Neutrophil (primary cell): ENCODE measurements around the gene SLC1A7.

Source experiments
- H3K27ac ChIP-seq: fragments of 200-600 bp; sonication (generic); 2 replicates; pipeline ENCODE4 v1.5.1; 2016; ENCODE audit warnings: mild to moderate bottlenecking, moderate library complexity
- H3K27me3 ChIP-seq: fragments of 200-600 bp; sonication (generic); 2 replicates; pipeline ENCODE4 v1.6.0; 2016; ENCODE audit warnings: mild to moderate bottlenecking
- H3K36me3 ChIP-seq: fragments of 200-600 bp; sonication (generic); 2 replicates; pipeline ENCODE4 v1.5.1; 2017
- H3K4me1 ChIP-seq, 2 experiments: fragments of 200-600 bp in 1 of 2; sonication (generic) in 1 of 2; 1 replicate in 1 of 2; 2 replicates in 1 of 2; pipeline versions ENCODE4 v1.5.1 to v1.6.1; 2013 to 2016; ENCODE audit warnings: low read depth in 1 of 2, low read length in 1 of 2, mild to moderate bottlenecking in 1 of 2, moderate library complexity in 1 of 2; ENCODE audit not compliant: control insufficient read depth in 1 of 2, insufficient read depth in 1 of 2
- H3K4me3 ChIP-seq, 2 experiments: fragments of 200-600 bp in 1 of 2; sonication (generic) in 1 of 2; 1 replicate in 1 of 2; 2 replicates in 1 of 2; pipeline ENCODE4 v1.5.1; 2013 to 2016; ENCODE audit warnings: low read depth in 1 of 2, low read length in 1 of 2, mild to moderate bottlenecking in 1 of 2, moderate library complexity in 1 of 2
- H3K9me3 ChIP-seq: fragments of 200-600 bp; sonication (generic); 2 replicates; pipeline ENCODE4 v1.5.1; 2016
- CTCF ChIP-seq: fragments of 200-600 bp; sonication (generic); IDR thresholded peaks from 2 replicates; pipeline ENCODE4 v1.5.1; 2016; ENCODE audit warnings: antibody characterized with exemption

SLC1A7 gene

GRCh38 chr1:53104289-53104913 lies 38.0 kb downstream of the SLC1A7 start:
- no peak overlapping the region for H3K4me3 ChIP-seq
- no peak overlapping the region for H3K27ac ChIP-seq
- no peaks in the 10 kb centered on the region for H3K4me1 ChIP-seq
- no peak for TF ChIP-seq CTCF
- H3K27me3 ChIP-seq, result peaks cover 9% of the 10 kb centered on the region
- no peaks in the 10 kb centered on the region for H3K36me3 ChIP-seq
- no peaks in the 10 kb centered on the region for H3K9me3 ChIP-seq

GRCh38 chr1:53094533-53094919 lies 47.9 kb downstream of the SLC1A7 start:
- no peak overlapping the region for H3K27ac ChIP-seq
- no peak for TF ChIP-seq CTCF
- peaks cover 5% of the 10 kb centered on the region for H3K9me3 ChIP-seq
- no peaks in the 10 kb centered on the region for H3K36me3 ChIP-seq
- H3K4me1 ChIP-seq, result no peaks in the 10 kb centered on the region
- H3K27me3 ChIP-seq, result no peaks in the 10 kb centered on the region
- H3K4me3 ChIP-seq, result no peak overlapping the region

GRCh38 chr1:53093778-53094532 lies 48.5 kb downstream of the SLC1A7 start:
- Histone ChIP-seq H3K27ac (no peak overlapping the region), H3K4me3 (no peak overlapping the region), H3K36me3 (no peaks in the 10 kb centered on the region), H3K4me1 (no peaks in the 10 kb centered on the region), H3K27me3 (no peaks in the 10 kb centered on the region), H3K9me3 (peaks cover 5% of the 10 kb centered on the region)
- TF ChIP-seq CTCF, result no peak

- H3K36me3 ChIP-seq, result no peaks in the 10 kb centered on the region
- no peaks in the 10 kb centered on the region for H3K4me1 ChIP-seq
- no peak for TF ChIP-seq CTCF
- H3K9me3 ChIP-seq, result peaks cover 5% of the 10 kb centered on the region
- no peak overlapping the region for H3K4me3 ChIP-seq
- H3K27ac ChIP-seq, result no peak overlapping the region
- H3K27me3 ChIP-seq, result no peaks in the 10 kb centered on the region
Measured at GRCh38 chr1:53093451-53093754, 49.0 kb downstream of the SLC1A7 start.

GRCh38 chr1:53092659-53093450 lies 49.6 kb downstream of the SLC1A7 start:
- no peak overlapping the region for H3K4me3 ChIP-seq
- H3K9me3 ChIP-seq, result no peaks in the 10 kb centered on the region
- no peaks in the 10 kb centered on the region for H3K27me3 ChIP-seq
- TF ChIP-seq CTCF, result no peak
- no peak overlapping the region for H3K27ac ChIP-seq
- no peaks in the 10 kb centered on the region for H3K36me3 ChIP-seq
- H3K4me1 ChIP-seq, result no peaks in the 10 kb centered on the region
